Astrocyte of the cerebellum (primary cell): ENCODE results near the gene AGPAT4.

Experiments
- DNase-seq: peaks from one replicate; pipeline ENCODE4 v3.0.0-alpha.2; 2011; ENCODE audit warnings: low read depth
- H3K4me3 ChIP-seq: 2 replicates; pipeline ENCODE4 v1.5.1; 2011; ENCODE audit warnings: mild to moderate bottlenecking, low read depth, low read length, moderate library complexity
- CTCF ChIP-seq: IDR thresholded peaks from 2 replicates; pipeline ENCODE4 v1.5.1; 2012; ENCODE audit warnings: low read length, low read depth, moderate library complexity, mild to moderate bottlenecking; ENCODE audit errors: missing control alignments
- in situ Hi-C: cut with HindIII; loops from 2 replicates; pipeline ENCODE4 v1.10.0; 2017; ENCODE audit warnings: low sequenced_read_pairs

Gene AGPAT4

GRCh38 chr6:161232010-161232409 is 41.9 kb downstream of the AGPAT4 start:
- no peak for TF ChIP-seq CTCF
- in situ Hi-C loops, result no loop called here
- H3K4me3 ChIP-seq, result no peak overlapping the region
- DNase-seq, result no peak

GRCh38 chr6:161230339-161230738 is 43.5 kb downstream of the AGPAT4 start:
- no peak for TF ChIP-seq CTCF
- DNase-seq, result no peak
- no peak overlapping the region for H3K4me3 ChIP-seq
- in situ Hi-C loops, result no loop called here

- DNase-seq, result peak; percentile 63
- in situ Hi-C loops, result no loop called here
- peak; percentile 3 for TF ChIP-seq CTCF
- peak overlapping the region; percentile 1 for H3K4me3 ChIP-seq
These were observed 44.8 kb downstream of the AGPAT4 start for GRCh38 chr6:161228921-161229591.

- no peak for TF ChIP-seq CTCF
- in situ Hi-C loops, result no loop called here
- H3K4me3 ChIP-seq, result no peak overlapping the region
- no peak for DNase-seq
These were observed 45.8 kb downstream of the AGPAT4 start for GRCh38 chr6:161228096-161228495.

- H3K4me3 ChIP-seq, result no peak overlapping the region
- TF ChIP-seq CTCF, result no peak
- in situ Hi-C loops, result no loop called here
- DNase-seq, result no peak
These were observed 46.6 kb downstream of the AGPAT4 start for GRCh38 chr6:161227004-161227960.

- no peak for DNase-seq
These were observed 47.6 kb downstream of the AGPAT4 start for GRCh38 chr6:161226009-161226964.

More at GRCh38 chr6:161226009-161226964, 47.6 kb downstream of the AGPAT4 start:
- in situ Hi-C loops, result no loop called here
- TF ChIP-seq CTCF, result no peak
- no peak overlapping the region for H3K4me3 ChIP-seq
